RPMI7951 (cell line): Measurements from ENCODE around the gene COPA. TPM values are rescaled to one million over a fixed set of nuclear protein-coding genes. Genes with fewer than 3 reads are reported as not detected.

Experiments
- DNase-seq: peaks from one replicate; pipeline ENCODE4 v3.0.0-alpha.2; 2012; ENCODE audit warnings: low read depth
- total RNA-seq: library from RNA; depleted of rRNA; stranded (reverse); fragments of >200 nt; shearing (Covaris generic); gene quantifications from 2 replicates; pipeline ENCODE4 v1.2.3, GENCODE V29; 2014

The COPA gene
- total RNA-seq, 1 experiment from 2014 or later = 140 TPM

- DNase-seq = no peak
Measured at GRCh38 chr1:160267284-160267991, 75.6 kb downstream of the COPA start.

- no peak for DNase-seq
Measured at GRCh38 chr1:160264795-160265307, 78.2 kb downstream of the COPA start.

DNA sequence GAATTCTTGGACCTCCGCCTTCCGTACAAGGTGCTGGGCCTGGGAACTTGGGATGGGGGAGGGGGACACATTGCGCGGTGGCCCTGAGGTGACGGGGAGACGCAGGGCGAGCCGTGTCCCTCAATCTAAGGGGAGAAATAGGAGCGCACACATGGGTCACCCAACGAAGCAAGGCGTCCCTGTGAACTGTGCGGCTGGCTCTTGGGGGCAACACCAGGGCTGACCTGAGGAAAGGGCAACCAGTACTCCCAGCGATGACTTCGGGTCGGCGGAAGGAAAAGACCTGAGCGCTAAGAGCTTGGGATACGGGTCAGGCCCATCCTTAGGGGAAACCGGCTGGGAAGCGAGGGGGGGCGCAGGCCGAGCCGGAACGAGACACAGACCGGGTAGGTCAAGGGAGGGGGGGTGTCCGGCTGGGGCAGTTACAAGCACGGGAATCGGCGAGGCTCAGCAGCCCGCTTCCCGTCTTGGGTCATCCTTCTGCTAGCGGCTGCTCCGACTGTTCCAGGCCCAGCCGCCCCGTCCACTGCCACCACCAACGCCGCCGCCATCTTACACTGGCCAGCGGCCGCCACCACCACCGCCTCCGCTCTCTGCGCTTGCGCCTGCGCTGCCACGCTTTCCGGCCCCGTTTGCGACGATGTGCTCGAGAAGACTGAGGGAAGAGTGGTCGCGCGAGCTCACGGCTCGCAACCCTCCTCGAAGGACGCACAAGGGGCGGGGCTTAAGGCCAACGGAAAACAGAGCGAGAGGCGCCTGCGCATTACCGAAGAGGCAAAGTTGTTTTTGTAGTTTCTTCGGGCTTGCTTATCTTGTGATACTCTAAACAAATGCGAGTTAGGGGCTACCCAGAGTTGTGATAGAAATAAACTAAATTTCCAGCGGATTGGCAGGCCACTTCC, 80.9 kb downstream of the COPA start, which contains the start of gene DCAF8:
TSS of gene DCAF8 (minus strand) at position 657 of the 902 bp plus-strand sequence. CDS start 18,541 bp downstream, outside the sequence.
- DNase-seq = peak; percentile 94

- DNase-seq = peak; percentile 80
Measured at GRCh38 chr1:160261556-160261892, 81.5 kb downstream of the COPA start.

DNA sequence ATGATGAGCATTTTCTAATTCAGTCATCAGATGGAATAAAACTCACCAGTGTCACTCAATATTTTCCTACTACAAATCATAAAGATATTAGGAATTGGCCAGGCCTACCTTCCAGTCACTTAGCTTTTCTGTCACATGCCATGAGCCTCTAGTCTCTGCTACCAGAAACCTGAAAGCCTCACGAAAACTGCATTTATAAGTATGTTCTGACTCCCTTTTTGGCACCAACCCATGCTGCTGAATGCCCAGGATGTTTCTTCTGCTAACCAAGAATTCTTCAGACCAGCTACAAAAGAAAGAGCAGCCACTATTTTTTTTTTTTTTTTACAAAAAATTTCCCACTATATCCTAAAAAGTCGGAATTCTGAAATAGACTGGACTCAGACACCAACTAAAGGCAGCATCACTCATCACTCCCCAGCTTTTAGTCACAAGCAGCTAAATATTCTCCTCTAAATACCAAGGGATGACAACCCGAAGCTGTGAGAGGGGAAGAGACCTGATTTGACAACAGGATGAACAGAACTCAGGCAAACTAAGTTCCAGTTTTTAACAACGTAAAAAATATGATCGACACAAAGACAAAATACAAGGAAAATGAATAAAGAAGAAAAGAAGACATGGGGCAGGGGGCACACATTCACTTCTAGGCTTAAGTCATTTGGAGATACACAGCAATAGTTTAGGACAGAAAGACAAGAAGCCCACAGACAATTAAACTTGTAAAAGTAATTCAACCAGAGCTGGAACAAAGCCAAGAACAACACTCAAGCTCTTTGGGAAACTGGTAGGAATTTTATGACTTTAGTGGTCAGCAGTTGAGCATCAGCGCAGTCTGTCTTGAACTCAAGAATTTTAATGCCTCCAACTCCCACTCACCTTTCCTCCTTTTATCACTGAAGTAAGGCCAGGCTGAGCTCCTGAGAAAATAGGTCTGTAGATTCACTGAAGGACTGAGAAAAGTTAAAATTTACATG, 82.4 kb downstream of the COPA start:
- DNase-seq = peak; percentile 84

GRCh38 chr1:160258177-160258798, 84.8 kb downstream of the COPA start:
- no peak for DNase-seq

GRCh38 chr1:160257411-160258015, 85.5 kb downstream of the COPA start:
- no peak for DNase-seq

GRCh38 chr1:160256396-160257046, 86.5 kb downstream of the COPA start:
- DNase-seq = peak; percentile 22

- DNase-seq = no peak
Measured at GRCh38 chr1:160255781-160256300, 87.2 kb downstream of the COPA start.

- peak; percentile 60 for DNase-seq
Measured at GRCh38 chr1:160251687-160252526, 91.1 kb downstream of the COPA start.

- no peak for DNase-seq
Measured at GRCh38 chr1:160251011-160251410, 92.0 kb downstream of the COPA start.

- no peak for DNase-seq
Measured at GRCh38 chr1:160247053-160247452, 96.0 kb downstream of the COPA start.

- no peak for DNase-seq
Measured at GRCh38 chr1:160245434-160245833, 97.6 kb downstream of the COPA start.

GRCh38 chr1:160244209-160244608, 98.8 kb downstream of the COPA start:
- no peak for DNase-seq

DNA sequence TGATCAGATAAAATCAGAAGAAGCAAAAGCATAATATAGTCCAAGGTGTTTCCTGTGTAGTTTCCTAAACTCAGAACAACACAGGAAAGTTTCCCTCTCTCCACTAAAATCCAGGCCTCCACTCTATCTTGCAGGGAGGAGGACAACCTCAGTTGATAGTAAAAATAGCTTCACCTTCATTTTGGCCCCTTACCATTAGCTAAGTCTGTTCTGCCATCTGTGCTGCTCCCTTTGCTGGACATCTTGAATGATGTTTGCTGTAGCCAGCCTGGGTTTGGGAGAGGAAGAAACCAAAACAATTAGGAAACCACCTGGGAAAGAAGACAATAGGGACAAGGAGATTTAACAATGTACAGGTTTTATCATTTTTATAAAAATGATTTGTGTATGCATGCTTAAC, 99.3 kb downstream of the COPA start:
- no peak for DNase-seq

GRCh38 chr1:160239582-160240299, 103.3 kb downstream of the COPA start:
- no peak for DNase-seq
